ENCODE results near the gene GSTM4. TPM values are rescaled to one million over a fixed set of nuclear protein-coding genes. Genes with fewer than 3 reads are reported as not detected.
"Not testable (repeated sequence)": the region's sequence is repeated elsewhere in the genome, so short reads cannot be mapped to it uniquely, and the experiment has no call there.

Gene GSTM4
- total RNA-seq, 2 experiments from 2014 or later = 6.0 to 8.0 TPM

DNA sequence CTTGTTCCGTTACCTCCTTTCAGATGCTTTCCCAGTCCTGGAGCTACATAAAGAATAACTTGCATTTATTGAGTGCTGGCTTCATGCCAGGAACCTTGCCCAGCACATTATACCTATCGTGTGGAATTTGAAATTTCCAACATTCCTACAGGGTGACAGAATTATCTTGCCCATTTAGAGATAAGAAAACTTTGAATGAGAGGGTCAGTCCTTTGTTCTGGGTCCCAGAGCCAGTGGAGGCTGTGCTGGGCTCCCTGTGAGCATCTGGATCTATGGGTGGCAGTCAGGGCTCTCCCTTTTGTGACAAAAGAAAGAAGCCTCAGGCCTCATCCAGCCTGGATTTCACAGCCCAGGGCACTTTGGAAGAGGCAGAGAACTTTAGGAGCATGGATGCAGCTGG lies 3.2 kb downstream of the GSTM4 start:
- Histone ChIP-seq H3K4me3 (ENCODE audit: low read depth, low read length, poor library complexity, severe bottlenecking) (no peak overlapping the region), H3K79me2 (ENCODE audit: insufficient read depth, low read depth, low read length) (no peaks in the 10 kb centered on the region), H3K4me2 (ENCODE audit: low read length) (no peak overlapping the region), H3K27ac (ENCODE audit: low read depth, low read length, poor library complexity, severe bottlenecking) (no peak overlapping the region), H3K4me1 (ENCODE audit: insufficient read depth, low read length, poor library complexity, severe bottlenecking) (peaks cover 9% of the 10 kb centered on the region), H3K9me2 (ENCODE audit: insufficient read depth, low read length) (no peaks in the 10 kb centered on the region), H3K36me3 (ENCODE audit: insufficient read depth, low read length) (no peaks in the 10 kb centered on the region), H3K9me3 (ENCODE audit: low read length) (no peaks in the 10 kb centered on the region), H2AFZ (ENCODE audit: low read length) (no peak overlapping the region), H4K20me1 (ENCODE audit: insufficient read depth, low read length) (no peaks in the 10 kb centered on the region)
- TF ChIP-seq EZH2phosphoT487 (IDR thresholded peaks at IDR 0.05; ENCODE audit: borderline replicate concordance, low read depth, low read length) (no peak), CTCF (conservative IDR thresholded peaks at IDR 0.05; ENCODE audit: low read length) (no peak)
- intact Hi-C loops (cut with micrococcal nuclease; ENCODE audit: unreplicated experiment) = no loop called here
- ChIA-PET CTCF (ENCODE audit: unreplicated experiment) (no interaction called here), POLR2A (no interaction called here)
- no TSS peak for BruUV-seq (replicated peaks)
- DNase-seq (ENCODE audit: low spot score) = no peak

DNA sequence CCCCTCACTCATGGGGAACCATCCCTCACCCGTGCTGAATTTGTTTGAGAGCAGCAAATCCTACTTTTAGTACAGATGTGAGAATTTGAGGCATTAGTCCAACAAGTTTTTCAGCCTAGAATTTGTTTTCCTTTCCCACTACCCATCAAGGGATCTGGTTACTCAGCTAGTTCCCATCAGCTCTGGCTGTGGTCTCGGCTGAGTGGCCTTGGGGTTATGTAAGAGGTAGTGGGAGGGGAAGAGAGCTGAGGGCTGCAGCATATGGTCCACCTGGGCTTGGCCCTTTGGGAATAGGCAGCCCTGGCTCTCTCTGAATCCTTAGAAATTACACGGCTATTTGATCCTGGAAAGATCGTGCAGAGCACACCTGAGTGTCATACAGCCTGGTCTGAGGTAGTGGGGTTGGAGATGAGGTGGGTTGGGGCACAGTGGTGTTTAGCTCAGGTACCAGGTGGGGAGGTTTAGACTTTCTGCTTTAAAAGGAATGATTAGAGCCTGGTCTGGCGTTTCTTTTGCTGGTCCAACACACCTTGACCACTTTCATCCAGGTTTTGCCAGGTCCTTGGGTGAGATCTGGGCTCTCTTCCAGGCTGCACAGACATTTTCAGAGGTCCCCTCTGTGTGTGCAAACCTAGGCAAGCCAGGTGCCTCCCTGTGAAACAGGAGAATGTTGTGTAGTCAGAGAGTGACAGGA lies 4.2 kb downstream of the GSTM4 start:
- no TSS peak for BruUV-seq (replicated peaks)
- Histone ChIP-seq H3K36me3 (ENCODE audit: insufficient read depth, low read length) (no peaks in the 10 kb centered on the region), H3K27ac (ENCODE audit: low read depth, low read length, poor library complexity, severe bottlenecking) (no peak overlapping the region), H3K4me1 (ENCODE audit: insufficient read depth, low read length, poor library complexity, severe bottlenecking) (peaks cover 9% of the 10 kb centered on the region), H4K20me1 (ENCODE audit: insufficient read depth, low read length) (no peaks in the 10 kb centered on the region), H3K4me2 (ENCODE audit: low read length) (no peak overlapping the region), H3K4me3 (ENCODE audit: low read depth, low read length, poor library complexity, severe bottlenecking) (no peak overlapping the region), H3K9me2 (ENCODE audit: insufficient read depth, low read length) (no peaks in the 10 kb centered on the region), H2AFZ (ENCODE audit: low read length) (no peak overlapping the region), H3K9me3 (ENCODE audit: low read length) (no peaks in the 10 kb centered on the region), H3K79me2 (ENCODE audit: insufficient read depth, low read depth, low read length) (no peaks in the 10 kb centered on the region)
- intact Hi-C loops (cut with micrococcal nuclease; ENCODE audit: unreplicated experiment) = no loop called here
- ChIA-PET CTCF (ENCODE audit: unreplicated experiment) (no interaction called here), POLR2A (no interaction called here)
- no peak for TF ChIP-seq EZH2phosphoT487 (IDR thresholded peaks at IDR 0.05; ENCODE audit: borderline replicate concordance, low read depth, low read length)
- TF ChIP-seq CTCF (conservative IDR thresholded peaks at IDR 0.05; ENCODE audit: low read length) = no peak
- DNase-seq (ENCODE audit: low spot score) = no peak

DNA sequence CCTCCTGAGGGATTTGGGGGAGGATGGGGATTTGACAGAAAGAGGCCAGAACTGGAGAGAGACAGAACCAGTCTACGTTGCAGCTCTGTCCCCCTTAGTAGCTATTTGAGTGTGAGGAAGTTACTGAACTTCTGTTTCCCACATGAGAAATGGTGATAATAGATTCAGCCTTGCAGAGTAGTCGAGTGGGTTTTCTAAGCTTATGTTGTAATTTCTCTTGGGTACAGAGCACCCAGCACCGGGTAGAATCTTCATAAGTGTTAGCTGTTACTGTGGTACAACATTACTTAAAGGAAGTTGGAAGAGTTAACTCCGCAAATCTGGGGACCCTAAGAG lies 4.8 kb downstream of the GSTM4 start:
- intact Hi-C loops (cut with micrococcal nuclease; ENCODE audit: unreplicated experiment); H3K79me2 ChIP-seq (ENCODE audit: insufficient read depth, low read depth, low read length); H3K9me3 ChIP-seq (ENCODE audit: low read length); DNase-seq (ENCODE audit: low spot score); H3K36me3 ChIP-seq (ENCODE audit: insufficient read depth, low read length); CTCF ChIA-PET (ENCODE audit: unreplicated experiment); H3K9me2 ChIP-seq (ENCODE audit: insufficient read depth, low read length); H3K4me2 ChIP-seq (ENCODE audit: low read length); H3K4me3 ChIP-seq (ENCODE audit: low read depth, low read length, poor library complexity, severe bottlenecking); BruUV-seq (replicated peaks); H3K4me1 ChIP-seq (ENCODE audit: insufficient read depth, low read length, poor library complexity, severe bottlenecking); H2AFZ ChIP-seq (ENCODE audit: low read length); H3K27ac ChIP-seq (ENCODE audit: low read depth, low read length, poor library complexity, severe bottlenecking); H4K20me1 ChIP-seq (ENCODE audit: insufficient read depth, low read length): not testable (repeated sequence)
- POLR2A ChIA-PET = interaction anchor here (0.5 kb wide), 1 partner anchor 418 kb away, joined by 3 read pairs; no protein-coding TSS in a partner anchor
